IPS-NIHi11 (cell line): ENCODE measurements around the gene LRFN2.
A peak's percentile ranks its signal among the peaks of the same experiment; 100 is the strongest.

Source experiments
- DNase-seq: peaks from one replicate; pipeline ENCODE4 v3.0.0; 2012; ENCODE audit warnings: mixed read lengths, low spot score

Gene LRFN2

DNA sequence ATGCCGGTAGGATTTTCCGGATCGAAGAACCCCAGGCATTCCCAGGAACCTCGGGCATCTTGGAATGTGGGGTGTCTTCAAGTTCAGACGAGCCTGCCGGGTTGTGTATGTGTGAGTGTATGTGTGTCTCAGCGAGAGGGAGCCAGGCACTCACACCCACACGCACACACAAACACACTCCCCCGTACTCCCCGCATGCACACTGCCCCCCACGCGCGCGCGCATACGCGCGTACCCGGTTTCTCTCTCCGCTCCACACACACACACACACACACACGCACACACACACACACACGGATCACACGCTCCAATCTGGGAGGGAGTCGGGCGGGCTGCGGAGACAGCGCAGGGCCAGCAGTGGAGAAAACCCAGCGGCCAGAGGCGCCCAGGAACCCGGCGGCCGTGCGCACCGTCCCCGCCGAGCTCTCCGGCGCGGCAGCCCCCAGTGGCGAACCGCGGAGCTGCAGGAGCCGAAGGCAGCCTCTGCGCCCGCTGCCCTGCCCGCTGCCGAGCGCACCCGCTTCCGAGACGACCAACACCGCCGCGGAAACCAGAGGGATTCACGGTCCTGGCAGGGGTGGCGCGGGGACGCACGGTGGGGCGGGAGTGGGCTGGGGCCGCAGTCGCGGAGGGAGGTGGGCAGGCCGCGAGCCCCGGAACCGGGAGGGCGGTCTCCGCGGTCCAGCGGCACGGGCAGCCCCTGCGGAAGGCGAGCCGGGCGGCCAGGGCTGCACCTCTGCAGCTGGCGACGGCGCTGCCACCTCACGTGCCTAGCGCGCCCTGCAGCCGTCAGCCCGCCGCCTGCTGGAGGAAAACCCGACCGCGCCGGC lies at the start of gene LRFN2:
TSS of gene LRFN2 (minus strand) at position 125 of the 830 bp plus-strand sequence.
- peak; percentile 90 for DNase-seq

DNA sequence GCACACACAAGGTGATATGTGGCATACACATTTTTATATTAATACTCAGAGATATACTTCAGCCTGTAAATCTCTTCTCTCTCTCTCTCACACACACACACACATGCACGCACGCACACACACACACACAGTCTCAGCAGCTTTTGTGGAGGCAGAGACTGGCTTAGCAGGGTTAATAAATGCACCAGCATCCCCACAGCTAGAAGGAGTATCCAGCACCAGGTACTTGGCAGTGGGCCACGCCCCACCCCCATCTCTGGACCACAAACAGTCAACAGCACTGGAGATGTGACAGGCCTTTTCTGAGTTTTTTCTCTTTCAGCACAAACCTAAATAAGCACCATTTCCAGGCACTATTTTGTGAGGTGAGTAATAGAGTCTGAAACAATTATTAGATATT lies 47.3 kb upstream of the LRFN2 start:
- no peak for DNase-seq

DNA sequence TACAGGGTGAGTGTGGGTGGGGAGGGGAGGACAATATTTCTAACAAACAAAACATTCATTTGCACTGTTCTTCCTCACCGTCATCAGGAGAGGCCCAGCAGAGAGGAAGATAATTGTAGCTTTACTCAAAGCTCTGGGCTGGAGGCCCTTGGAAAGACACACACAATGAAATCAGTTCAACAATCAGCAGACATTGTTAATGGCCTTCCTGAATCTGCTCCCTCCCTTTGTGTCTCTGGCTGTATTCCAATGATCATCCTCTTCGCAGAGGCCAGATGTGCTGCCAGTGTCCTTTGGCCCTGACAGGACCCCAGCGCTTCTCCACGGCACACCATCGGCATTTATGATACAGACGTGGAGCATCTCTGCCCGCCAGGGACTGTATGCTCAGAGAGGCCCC lies 44.6 kb upstream of the LRFN2 start:
- DNase-seq, result no peak

DNA sequence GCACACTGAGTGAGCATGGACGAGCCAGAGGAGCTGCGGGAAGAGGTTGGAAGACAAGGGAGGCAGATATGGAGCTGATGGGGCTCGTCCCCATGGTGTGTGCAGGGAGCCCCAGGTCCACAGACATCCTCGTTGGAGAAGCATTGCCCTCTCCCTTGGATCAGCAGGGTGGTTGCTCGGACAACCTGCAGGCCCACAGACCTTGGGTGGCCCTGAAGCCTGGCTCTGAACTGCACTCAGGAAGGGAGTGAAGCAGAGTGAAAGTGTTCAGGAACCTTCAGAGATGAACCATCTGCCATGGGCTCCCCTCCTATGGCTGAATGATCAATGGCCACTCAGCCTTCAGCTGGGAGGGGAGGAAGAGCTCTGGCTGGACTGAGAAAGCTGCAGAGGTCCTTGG lies 43.3 kb upstream of the LRFN2 start:
- DNase-seq, result no peak

DNA sequence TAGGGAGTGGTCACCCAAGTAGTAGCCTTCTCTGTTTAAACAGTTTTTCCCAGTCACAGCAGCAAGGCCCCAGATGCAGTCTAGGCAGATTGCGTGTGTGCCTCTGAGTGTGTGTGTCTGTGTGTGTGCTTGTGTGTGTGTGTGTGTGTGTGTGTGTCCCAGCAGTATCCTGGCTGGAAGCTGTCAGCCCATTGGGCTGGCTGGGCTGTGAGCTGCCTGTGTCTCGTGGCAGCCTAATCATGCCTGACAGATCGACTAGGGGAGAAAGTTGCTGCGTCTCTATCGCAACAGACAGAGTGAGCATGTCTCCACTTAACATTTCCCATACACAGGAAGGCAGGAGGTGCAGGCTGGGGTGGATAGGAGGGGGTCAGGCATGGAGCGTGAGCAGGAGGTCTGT lies 42.9 kb upstream of the LRFN2 start:
- DNase-seq, result no peak

DNA sequence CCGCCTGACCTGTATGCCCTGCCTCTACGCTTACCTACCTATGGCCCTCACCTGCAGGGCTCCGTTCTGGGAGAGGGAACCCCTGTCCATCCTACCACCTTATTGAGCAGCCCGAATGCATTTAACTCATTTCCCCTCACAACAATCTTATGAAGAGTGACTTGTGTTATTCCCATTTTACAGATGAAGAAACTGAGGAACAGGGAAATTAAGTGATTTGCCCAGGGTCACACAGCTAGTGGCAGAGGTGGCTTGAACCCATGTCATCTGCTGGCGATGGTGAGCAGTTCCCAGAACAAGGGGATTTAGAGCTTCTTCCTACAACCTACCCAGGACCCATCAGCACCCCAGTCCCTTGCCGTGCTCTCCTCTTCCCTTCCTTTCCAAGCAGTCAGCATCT lies 42.3 kb upstream of the LRFN2 start:
- DNase-seq, result no peak

DNA sequence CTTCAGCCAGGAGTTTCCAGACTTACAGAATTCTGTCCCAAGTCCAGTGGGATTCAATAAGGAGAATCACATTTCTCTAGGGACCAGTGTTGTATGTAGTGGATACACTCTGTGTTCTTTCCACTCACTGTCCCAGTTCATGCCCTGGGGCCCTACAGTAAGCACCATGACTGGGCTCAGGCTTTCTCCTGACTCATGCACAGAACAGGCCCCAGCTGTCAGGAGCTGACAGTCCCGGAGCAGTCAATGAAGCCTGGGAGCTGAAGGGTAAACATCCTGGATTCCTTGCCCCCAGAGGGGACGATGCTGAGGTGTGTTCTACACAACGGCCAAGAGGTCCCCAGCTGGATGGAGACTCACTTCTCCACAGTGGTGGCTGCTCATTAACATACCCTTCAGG lies 40.2 kb upstream of the LRFN2 start:
- no peak for DNase-seq

DNA sequence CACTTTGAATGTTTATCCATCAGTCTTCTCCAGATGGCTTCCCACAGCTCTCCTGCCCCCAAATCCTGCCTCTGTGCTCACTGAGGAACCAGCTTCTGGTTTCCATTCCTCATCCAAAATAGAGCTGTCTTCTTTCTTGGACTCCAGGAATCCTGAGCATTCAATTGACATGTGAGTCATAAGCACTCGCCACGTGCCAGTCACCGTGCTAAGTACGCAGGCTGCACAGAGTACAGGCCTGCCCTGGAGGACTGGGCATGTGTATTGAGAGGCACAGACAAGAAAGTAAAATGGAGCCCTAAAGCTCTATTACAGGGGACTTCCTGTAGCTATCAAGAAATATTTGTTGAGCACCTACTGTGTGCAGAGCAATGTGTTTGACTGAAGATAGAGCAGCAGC lies 39.7 kb upstream of the LRFN2 start:
- DNase-seq, result no peak

DNA sequence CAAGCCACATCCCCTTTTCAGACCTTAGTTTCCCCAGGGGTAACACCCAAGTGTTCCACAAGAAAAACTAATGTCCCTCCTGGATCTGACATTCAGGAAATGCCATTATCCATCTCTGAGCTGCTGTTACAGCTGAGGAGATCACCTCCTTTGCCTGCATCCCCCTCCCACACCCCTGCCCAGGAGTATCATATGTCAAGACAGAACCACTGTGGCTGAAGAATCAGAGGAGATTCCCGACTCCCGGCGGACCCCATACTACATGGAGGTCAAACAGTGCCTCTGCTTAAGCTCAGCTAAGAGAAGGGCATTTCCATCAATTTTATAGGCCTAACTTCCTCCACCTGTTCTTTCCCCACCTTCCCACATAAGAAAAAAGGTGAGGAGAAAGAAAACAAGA lies 36.8 kb upstream of the LRFN2 start:
- DNase-seq, result no peak

DNA sequence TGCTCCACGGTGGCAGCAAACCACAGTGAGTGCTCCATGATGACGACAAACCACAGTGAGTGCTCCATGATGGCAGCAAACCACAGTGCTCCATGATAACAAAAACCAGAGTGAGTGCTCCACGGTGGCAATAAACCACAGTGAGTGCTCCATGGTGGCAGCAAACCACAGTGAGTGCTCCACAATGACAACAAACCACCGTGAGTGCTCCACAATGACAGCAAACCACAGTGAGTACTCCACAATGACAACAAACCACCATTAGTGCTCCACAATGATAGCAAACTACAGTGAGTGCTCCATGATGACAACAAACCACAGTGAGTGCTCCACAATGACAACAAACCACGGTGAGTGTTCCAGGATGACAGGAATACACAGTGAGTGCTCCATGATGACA lies 36.0 kb upstream of the LRFN2 start:
- no peak for DNase-seq

DNA sequence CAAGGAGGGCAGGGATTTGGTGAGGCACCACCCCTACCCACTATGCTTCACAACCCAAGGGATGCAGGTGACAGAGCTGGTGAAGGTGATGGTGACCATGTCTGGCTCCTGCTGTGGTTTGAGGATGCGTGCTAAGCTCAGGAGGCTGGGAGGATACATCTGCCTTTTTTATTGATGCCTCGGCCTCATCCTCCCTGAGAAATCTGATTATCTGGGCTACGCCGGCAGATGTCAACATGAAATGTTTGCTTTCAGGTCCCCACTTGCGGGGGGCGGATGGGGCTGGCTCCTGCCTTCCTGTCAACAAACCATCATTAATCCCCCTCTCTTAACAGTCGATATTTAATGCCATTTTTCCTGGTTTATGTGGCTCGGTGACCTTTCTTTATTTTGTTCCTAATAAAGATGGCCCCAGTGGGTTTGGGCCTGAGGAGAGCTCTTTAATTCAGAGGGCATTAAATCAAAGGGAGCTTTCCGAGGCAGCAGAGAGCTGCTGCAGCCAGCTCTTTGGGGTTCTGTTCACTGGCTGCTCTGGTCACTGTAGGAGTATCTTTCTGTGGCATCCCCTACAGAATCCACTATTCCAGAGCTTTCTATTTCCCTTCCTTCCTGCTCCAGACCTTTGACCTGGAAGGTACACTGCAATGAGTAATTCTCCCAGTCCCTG lies 33.5 kb upstream of the LRFN2 start:
- DNase-seq, result no peak

DNA sequence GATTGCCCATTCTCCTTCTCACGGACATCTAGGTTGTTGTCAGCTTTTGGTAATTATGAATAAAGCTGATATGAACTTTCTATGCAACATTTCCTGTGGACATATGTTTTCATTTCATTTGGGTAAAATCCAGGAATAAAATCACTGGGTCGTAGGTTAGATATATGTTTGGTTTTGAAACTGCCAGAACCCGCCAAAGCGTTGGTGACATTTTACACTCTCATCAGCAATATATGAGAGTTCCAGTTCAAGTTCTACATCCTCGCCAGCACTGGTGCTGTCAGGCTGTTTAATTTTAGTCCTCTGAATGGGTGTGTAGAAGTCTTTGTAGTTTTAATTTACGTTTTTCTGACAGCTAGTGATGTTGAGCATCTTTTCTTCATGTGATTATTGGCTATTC lies 27.5 kb upstream of the LRFN2 start:
- DNase-seq, result no peak

DNA sequence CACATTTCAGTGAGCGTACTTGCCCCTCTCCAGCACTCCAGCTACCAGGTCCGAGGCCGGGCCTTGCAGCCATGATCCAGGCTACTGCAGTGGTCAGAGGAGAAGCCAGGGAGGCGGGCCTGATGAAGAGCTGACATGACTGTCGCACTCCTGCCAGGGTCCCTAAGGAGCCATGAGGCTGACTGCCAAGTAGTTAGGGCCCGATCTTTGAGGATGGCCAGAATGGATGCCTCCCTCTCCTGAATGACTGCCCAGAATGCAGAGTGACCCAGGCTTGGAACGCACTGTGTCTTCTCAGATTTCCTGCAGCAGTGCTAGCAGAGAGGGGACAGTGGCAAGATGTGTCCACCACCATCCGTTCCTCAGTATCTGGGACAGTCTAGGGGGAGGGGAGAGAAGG lies 24.7 kb upstream of the LRFN2 start:
- DNase-seq, result no peak

DNA sequence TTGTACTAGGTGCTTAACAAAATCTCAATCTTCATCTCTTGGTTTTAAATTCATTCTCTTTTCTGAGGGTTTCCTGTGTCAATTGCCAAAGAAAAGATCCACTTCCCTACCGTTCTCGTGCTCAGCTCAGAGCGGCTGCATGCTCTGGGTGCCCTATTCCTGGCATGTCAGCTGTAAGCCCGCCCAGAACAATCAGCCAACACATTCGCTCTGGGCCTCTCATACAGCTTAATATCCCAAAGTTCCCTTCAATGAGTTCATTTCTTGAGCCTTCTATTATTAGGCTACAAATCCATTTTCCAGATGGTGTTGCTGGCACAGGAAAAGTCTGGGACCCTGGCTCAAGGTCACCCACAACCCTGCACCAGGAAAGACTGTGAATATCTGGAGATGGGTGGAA lies 24.3 kb upstream of the LRFN2 start:
- no peak for DNase-seq

DNA sequence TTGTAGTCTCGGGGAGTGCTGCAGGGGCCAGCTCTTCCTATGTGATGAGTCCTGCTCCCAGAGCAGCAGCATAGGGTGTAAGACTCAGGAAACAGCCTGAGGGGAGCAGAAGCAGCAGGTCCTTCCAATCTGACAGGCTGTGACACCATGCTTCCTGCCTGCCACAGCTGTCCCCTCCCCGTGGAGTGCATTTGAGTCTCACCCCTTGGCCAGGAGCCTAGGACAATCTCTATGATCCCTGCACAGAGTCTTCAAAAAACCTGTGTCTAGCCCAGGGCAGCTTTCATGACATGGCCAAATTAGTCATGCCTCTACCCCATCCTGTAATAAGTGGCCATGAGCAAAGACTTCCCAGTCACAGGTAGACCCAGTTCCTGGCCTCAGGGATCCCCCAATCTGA lies 23.1 kb upstream of the LRFN2 start:
- no peak for DNase-seq

DNA sequence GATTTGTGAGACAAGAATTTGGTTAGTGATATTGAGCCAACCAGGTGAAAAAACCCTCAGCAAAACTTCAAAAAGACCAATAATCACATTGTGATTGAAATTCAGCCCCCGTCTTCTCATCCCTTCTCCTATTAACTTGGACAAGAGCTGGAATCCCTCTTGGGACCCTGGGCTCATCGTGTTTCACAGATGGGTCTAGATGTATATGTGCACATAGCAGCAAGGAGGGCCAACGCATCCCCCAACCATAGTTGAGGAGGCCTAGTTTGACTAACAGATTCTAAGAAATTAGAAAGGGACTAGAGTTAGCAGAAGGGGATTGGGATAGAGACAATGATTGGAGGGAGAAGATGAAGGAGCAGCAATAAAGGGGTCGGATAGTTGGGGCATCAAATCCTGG lies 19.8 kb upstream of the LRFN2 start:
- no peak for DNase-seq

DNA sequence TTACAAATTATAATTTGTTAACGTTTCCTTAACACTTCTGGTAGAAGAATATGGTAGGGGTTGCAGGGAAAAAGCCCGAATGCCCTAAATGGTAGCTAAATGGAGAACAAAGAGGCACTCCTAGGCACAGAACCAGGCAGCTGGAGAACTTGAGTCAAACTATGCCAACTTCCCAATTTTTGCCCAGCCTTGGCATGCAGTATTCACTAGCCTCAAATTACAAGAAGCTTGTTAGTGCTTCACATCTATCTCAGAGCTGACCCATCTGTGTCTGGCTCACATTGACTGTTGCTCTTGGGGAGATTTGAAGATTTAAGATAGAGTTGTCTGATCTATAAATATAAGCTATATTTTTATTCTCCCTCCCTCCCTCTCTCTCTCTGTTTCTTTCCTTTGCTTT lies 19.4 kb upstream of the LRFN2 start:
- no peak for DNase-seq

DNA sequence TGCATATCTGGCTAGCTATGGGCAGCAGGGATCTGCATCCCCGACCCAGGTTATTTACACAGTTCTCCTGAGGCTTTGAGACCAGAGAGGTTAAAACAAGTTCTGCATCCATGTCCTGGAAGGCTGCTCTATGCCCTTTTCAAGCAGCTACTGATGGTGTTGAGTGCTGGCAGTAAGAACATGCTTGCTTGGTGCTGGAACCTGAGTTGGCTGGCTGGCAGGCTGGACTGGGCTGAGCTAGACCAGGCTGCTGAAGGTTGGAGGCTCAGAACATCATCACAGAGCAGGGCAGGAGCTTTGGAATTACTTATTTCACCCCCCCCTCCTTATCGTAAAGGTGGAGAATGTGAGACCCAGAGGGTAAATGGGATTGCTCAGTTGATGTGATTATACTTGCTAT lies 16.9 kb upstream of the LRFN2 start:
- DNase-seq, result no peak

DNA sequence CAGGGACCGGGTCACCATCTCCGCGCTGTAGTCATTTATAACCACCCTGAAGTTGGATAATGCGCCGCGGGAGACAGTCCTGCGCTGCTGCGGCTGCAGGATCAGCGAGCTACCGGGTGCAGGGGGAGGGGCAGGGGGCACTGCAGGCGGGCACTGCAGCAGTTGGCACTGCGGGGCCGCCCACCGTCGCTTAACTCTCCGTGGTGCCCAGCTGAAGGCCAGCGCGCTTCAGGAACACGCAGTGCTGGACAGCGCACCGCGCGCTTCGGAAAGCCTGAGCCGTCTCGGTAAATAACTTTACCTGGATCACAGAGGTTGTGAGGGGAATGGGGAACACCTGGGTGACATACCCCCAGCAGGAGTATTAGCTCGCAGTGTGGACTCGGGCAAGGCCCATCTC lies 12.4 kb upstream of the LRFN2 start:
- DNase-seq, result peak; percentile 77

DNA sequence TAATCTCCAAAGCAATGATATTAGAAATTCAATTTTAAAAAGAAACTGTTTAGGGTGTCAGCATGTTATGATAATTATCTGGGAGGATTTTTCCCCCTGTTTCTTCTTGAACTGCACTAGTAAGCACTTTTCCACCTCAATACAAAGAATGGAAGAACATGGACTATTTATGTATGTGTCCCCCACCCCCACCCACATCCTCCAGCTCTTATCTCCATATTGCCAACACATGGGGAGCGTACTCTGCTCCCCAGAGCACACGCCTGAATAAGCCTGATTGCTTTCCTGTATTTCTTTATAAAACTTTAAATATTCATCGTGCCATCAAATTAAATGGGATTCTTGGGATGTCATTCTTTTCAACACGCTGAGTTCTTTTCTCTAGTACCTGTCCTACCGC lies 11.4 kb upstream of the LRFN2 start:
- DNase-seq, result no peak

DNA sequence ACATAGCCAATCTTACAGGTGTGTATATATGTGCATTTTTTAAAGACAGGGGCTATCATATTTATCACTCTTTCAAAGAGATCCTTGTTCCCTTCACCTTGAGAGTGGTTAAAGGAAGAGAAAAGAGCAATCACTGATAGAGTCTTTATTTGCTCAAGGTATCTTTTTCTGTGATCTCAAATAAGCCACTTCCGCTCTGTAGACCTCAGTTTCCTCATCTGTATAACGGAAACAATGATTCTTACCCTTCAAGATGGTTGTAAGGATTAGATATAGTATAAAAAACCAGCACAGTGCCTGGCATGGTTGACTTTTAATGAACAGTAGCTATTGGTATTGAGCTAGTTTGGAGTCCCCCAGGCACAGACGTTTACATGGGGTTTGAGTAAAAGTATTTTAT lies 10.1 kb upstream of the LRFN2 start:
- no peak for DNase-seq

DNA sequence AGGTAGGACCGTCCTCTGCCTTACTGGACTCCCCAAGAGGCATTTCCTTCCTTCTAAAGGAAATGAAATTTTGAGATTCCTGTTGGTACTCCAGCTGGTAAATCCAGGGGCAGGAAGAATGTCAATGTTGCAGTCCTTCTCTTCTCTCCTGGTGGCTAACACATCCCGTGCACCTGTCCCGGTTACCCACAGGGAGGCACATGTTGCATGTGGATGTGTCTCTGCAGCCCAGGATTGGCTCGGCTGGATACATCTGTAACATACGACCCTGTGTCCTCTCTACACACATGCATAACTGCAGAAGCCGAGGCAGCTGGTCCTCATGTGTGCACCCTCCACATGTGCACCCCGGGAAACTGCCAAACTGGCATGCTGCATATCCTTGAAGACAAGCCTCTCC lies 1.3 kb upstream of the LRFN2 start:
- no peak for DNase-seq

DNA sequence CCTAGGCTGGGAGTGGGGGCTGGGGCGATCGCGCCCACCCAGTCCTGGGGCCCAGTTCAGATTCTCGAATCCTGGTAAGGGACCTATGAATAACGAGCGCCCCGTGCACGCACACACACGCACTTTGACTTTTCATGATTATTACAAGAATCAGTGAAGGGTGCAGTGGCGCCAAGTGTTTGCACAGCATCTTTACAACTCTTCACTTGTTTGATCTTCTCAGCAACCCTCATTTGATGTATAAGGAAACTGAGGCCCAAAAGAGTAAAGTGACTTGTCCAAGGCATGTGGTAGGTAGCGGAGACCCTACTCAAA lies 863 bp upstream of the LRFN2 start:
- DNase-seq, result no peak
